ENCODE results near the gene TRIM24.
A peak's percentile ranks its signal among the peaks of the same experiment; 100 is the strongest.
"Not testable (repeated sequence)": the region's sequence is repeated elsewhere in the genome, so short reads cannot be mapped to it uniquely, and the experiment has no call there.

Gene TRIM24

DNA sequence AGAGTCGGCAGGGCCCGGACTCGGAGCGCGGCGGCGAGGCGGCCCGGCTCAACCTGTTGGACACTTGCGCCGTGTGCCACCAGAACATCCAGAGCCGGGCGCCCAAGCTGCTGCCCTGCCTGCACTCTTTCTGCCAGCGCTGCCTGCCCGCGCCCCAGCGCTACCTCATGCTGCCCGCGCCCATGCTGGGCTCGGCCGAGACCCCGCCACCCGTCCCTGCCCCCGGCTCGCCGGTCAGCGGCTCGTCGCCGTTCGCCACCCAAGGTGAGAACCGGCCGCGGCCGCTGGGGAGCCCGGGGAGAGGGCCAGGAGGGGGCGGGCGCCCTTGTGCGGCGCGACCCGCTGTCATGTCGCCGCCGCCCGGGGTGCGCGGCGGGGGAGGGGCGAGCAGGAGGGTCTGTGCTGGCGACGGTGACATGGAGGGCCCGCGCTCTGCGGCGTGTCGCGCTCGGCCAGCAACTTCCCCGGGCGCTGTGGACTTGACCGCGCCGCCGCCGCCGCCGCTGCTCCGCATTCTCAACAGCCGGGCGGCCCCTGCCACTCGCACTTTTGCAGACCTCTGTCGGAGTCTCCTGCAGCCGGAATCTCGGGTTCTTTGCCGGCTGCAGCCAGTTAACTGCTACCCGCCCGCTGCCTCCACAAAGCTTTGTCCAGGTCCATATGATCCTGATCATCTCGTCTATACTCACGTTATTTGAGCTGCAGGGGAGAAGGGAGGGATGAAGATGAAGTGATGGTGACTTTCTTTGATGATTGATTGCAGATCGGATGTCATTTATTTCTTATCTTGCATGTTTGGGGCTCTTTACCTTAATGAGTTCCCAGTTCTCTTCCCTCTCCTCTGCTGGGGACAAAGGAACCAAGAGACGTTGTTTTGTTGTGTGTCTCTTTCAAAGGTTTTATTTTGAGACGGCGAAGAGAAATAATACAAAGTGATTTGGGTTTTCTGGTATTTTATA is 869 bp downstream of the TRIM24 start:
- DNase-seq: peak; percentile 45

GRCh38 chr7:138463291-138463618 is 3.2 kb downstream of the TRIM24 start:
- not testable (repeated sequence) for DNase-seq

DNA sequence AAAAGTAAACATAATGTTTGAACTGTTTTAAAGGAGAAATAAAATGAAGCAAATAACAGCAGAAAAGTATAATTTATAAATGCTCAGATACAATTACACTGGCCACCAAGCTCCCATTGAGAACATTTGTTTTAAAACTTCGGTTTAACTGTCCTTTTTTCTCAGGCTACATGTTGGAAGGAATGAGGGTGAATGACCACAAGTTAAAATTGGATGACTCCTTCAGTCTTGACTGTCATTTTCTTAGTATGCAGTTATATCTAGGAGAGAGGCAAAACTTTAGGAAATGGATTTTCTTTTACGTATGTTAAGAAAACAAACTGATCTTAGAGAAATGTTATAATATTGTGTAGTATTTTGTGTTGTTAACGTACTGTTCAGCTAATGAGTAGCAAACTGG is 5.0 kb downstream of the TRIM24 start:
- no peak for DNase-seq

- DNase-seq: not testable (repeated sequence)
Measured at GRCh38 chr7:138466069-138466756, 6.2 kb downstream of the TRIM24 start.

DNA sequence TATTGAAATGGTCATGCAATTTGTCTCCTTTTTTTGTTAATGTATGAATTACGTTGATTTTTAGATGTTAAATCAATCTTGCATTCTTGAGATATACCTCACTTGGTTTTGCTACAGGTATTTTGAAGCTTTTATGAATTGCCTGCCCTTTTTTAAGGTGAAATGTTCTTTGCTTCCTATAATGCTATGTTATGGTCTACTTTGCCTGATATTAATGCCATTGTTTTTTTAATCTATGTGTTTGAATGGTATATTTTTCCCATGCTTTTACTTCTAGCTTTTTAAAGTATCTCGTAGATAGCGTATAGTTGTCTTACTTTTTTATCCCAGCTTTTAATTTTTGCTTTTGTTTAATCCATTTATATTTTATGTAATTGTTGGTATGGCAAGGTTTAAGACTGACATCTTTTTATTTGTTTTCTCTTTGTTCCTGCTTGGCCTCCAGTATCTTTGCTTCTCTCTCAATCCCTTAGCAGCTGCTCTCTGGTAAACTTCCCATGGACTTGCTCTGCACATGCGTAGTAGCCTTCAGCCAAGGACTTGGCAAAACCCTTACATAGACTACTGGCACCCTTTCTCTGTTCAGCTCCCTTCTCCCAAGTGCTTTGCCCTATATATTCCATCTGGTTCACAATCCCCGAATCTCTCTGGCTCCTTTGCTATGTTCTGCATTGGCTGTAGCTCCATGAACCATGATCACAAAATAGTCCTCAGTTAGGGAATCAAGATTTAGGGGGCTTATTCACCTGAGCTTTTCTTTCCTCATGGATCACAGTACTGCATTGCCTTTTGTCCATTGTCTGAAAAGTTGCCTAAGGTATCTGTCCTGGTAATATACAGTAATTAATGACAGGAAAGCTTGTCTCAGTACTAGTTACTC is 8.4 kb downstream of the TRIM24 start:
- no peak for DNase-seq

GRCh38 chr7:138470391-138471157 is 10.5 kb downstream of the TRIM24 start:
- no peak for DNase-seq

DNA sequence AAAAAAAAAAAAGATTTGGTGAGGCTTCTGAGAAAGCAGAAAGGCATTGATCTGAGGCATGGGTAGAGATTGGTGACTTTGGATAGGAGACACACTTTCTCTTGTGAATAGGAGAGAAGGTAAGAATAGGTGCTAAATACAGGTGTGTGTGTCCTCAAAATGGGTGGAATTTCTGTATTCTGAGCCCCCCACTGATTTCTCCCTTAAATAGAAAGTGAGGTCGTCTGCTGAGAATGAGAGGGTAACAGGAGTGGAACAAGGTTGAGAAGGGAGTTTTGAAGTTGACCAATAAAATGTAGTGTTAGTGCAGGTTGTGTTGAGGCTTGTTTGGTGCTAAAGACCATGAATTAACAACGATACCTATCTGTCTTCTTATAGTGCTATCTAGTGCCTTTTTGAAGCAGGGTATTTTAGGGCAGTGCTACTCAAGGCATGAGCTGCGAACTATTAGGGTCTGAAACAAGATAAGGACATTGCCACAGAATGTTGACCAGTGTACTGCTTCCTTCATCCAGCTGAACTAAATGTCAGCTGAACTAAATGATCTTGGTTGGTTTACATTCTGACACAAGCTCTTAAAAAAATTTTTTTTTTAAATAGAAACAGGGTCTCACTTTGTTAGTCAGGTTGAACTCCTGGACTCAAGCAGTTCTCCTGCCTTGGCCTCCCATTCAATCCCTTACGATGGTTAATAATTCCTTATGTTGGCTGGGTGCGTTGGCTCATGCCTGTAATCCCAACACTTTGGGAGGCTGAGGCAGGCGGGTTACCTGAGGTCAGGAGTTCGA is 12.4 kb downstream of the TRIM24 start:
- DNase-seq: no peak

DNA sequence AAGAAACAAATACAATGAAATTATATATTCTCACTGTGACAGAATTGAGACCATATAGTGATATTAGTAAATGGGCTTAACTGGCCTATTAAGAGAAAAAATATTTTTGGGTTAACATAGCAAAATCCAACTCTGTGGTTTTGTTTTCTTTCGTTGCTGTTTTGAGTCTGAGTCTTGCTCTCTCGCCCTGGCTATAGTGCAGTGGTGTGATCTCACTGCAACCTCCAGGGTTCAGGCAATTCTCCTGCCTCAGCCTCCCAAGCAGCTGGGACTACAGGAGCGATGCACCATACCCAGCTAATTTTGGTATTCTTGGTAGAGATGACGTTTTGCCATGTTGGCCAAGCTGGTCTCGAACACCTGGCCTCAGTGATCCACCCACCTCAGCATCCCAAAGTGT is 15.3 kb downstream of the TRIM24 start:
- no peak for DNase-seq

DNA sequence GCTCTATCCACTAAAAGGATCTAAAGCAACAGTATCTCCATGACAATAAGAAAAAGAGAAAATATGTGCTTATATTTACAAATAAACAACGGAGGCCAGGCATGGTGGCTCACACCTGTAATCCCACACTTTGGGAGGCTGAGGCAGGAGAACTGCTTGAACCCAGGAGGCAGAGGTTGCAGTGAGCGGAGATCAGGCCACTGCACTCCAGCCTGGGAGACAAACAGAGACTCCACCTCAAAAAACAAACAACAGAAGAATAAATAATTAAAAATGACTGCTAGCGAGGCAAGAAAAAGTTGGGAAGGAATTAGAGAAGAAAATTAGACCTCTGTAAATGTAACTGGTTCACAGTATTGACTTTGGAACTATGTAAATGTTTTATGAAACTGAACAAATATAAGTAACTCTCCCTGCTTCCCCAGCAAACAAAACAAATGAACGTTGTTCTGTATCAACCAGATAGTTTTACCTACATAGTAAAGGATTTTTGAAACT is 17.1 kb downstream of the TRIM24 start:
- no peak for DNase-seq

GRCh38 chr7:138477581-138477980 is 17.5 kb downstream of the TRIM24 start:
- no peak for DNase-seq

- no peak for DNase-seq
Measured at GRCh38 chr7:138478499-138478908, 18.4 kb downstream of the TRIM24 start.

DNA sequence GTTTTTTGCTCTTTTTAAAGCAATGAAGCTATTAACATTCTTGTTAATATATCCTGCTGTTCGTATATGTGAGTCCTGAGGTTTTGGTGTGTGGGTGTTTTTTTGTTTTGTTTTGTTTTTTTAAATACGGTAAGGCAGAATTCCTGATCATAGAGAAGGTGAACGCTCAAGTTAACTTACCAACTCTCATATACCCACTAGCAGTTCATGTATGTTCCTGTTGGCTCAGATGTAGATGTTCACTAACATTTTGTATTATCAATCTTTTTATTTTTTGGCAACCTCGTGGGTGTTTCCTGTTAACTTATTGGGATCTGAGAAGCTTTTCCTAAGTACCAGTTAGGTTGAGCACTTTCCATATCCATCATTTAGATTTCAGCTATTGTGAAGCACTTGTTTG is 20.5 kb downstream of the TRIM24 start:
- no peak for DNase-seq

- DNase-seq: no peak
Measured at GRCh38 chr7:138481447-138482380, 21.7 kb downstream of the TRIM24 start.

GRCh38 chr7:138483531-138483930 is 23.5 kb downstream of the TRIM24 start:
- no peak for DNase-seq

DNA sequence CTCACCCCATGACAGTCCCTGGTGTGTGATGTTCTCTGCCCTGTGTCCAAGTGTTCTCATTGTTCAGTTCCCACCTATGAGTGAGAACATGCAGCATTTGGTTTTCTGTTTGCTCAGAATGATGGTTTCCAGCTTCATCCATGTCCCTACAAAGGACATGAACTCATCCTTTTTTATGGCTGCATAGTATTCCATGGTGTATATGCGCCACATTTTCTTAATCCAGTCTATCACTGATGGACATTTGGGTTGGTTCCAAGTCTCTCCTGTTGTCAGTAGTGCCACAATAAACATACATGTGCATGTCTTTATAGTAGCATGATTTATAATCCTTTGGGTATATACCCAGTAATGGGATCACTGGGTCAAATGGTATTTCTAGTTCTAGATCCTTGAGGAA is 25.4 kb downstream of the TRIM24 start:
- not testable (repeated sequence) for DNase-seq

DNA sequence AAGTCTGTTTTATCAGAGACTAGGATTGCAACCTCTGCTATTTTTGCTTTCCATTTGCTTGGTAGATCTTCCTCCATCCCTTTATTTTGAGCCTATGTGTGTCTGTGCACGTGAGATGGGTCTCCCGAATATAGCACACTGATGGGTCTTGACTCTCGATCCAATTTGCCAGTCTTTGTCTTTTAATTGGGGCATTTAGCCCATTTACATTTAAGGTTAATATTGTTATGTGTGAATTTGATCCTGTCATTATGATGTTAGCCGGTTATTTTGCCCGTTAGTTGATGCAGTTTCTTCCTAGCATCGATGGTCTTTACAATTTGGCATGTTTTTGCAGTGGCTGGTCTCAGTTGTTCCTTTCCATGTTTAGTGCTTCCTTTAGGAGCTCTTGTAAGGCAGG is 29.1 kb downstream of the TRIM24 start:
- DNase-seq: not testable (repeated sequence)

DNA sequence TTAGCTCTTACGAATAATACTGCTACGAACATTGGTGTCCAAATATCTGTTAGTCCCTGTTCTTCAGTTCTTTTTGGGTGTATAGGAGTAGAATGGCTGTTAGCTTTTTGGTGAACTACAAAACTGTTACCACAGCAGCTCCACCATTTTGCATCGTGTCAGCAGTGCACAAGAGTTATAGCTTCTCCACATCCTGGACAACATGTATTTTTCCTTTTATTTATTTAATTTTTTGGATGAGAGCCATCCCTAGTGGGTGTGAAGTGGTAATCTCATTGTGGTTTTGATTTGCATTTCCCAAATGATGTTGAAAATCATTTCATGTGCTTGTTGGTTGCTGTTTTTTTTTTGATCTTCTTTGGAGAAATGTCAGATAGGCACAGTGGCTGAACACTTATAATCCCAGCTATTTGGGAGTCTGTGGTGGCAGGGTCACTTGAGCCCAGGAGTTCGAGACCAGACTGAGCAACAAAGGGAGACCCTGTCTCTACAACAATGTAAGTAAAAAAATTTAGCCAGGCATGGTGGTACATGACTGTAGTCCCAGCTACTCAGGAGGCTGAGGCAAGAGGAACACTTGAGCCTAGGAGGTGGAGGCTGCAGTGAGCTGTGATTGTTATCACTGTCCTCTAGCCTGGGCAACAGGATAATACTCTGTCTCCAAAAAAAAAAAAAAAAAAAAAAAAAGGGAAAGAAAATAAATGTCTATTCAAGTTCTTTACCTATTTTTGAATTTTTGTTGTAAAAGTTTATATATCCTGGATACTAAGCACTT is 31.7 kb downstream of the TRIM24 start:
- no peak for DNase-seq

- no peak for DNase-seq
Measured at GRCh38 chr7:138492423-138492822, 32.4 kb downstream of the TRIM24 start.

DNA sequence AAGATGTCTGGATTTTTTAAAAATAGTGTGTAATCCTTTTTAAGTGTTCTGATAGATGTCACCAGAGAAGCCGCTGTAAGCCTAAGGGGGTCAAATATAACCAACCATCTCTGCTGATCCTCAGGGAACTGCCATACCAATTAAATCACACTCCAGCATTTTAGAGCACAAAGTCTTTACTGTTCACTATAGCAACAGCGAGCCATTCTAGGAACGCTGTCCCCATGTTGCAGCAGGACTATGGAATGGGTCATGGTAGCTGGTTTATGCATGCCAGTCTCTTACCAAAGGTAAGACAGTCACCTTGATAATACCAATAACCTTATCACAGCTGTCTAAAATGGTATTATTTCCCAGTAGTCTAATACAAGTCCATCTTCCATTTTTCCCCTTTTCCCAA is 33.5 kb downstream of the TRIM24 start:
- no peak for DNase-seq
